C4-2B (cell line): ENCODE data around the gene NUDT14.

Source experiments
- CTCF ChIP-seq: fragments of 450-650 bp; conservative IDR thresholded peaks from 2 replicates; pipeline ENCODE4 v1.5.1; 2017; ENCODE audit warnings: mild to moderate bottlenecking
- ZFX ChIP-seq: fragments of 450-650 bp; IDR thresholded peaks from 2 replicates; pipeline ENCODE4 v1.6.1; 2017

GRCh38 chr14:105211086-105211757 is 30.1 kb upstream of the NUDT14 start:
- no peak for TF ChIP-seq ZFX
- no peak for TF ChIP-seq CTCF
